CMK (cell line): ENCODE results near the gene SLC25A42.
"Not testable (repeated sequence)": the region's sequence is repeated elsewhere in the genome, so short reads cannot be mapped to it uniquely, and the experiment has no call there.

Source experiments
- DNase-seq: peaks from one replicate; pipeline ENCODE4 v3.0.0-alpha.2; 2010; ENCODE audit warnings: low read depth

Gene SLC25A42

GRCh38 chr19:19105365-19106055 lies 41.7 kb downstream of the SLC25A42 start:
- no peak for DNase-seq

GRCh38 chr19:19106056-19106551 lies 42.3 kb downstream of the SLC25A42 start:
- no peak for DNase-seq

GRCh38 chr19:19106938-19107337 lies 43.1 kb downstream of the SLC25A42 start:
- not testable (repeated sequence) for DNase-seq

- no peak for DNase-seq
Measured at GRCh38 chr19:19107654-19108053, 43.9 kb downstream of the SLC25A42 start.

- no peak for DNase-seq
Measured at GRCh38 chr19:19109601-19110000, 45.8 kb downstream of the SLC25A42 start.

- no peak for DNase-seq
Measured at GRCh38 chr19:19110410-19111135, 46.8 kb downstream of the SLC25A42 start.

GRCh38 chr19:19111136-19111835 lies 47.5 kb downstream of the SLC25A42 start:
- no peak for DNase-seq

GRCh38 chr19:19111967-19112580 lies 48.3 kb downstream of the SLC25A42 start:
- no peak for DNase-seq

GRCh38 chr19:19113040-19113626 lies 49.3 kb downstream of the SLC25A42 start:
- DNase-seq = no peak

- DNase-seq = no peak
Measured at GRCh38 chr19:19115954-19116353, 52.2 kb downstream of the SLC25A42 start.

- no peak for DNase-seq
Measured at GRCh38 chr19:19119325-19120237, 55.8 kb downstream of the SLC25A42 start.

- DNase-seq = no peak
Measured at GRCh38 chr19:19120308-19121231, 56.8 kb downstream of the SLC25A42 start.

GRCh38 chr19:19121371-19121770 lies 57.6 kb downstream of the SLC25A42 start:
- no peak for DNase-seq

- no peak for DNase-seq
Measured at GRCh38 chr19:19122902-19123301, 59.1 kb downstream of the SLC25A42 start.

- DNase-seq = no peak
Measured at GRCh38 chr19:19123386-19123785, 59.6 kb downstream of the SLC25A42 start.

GRCh38 chr19:19126102-19126501 lies 62.3 kb downstream of the SLC25A42 start:
- no peak for DNase-seq

- no peak for DNase-seq
Measured at GRCh38 chr19:19131989-19132388, 68.2 kb downstream of the SLC25A42 start.

GRCh38 chr19:19132912-19133311 lies 69.1 kb downstream of the SLC25A42 start:
- no peak for DNase-seq

- DNase-seq = no peak
Measured at GRCh38 chr19:19133985-19134384, 70.2 kb downstream of the SLC25A42 start.

GRCh38 chr19:19134687-19135158 lies 70.9 kb downstream of the SLC25A42 start:
- DNase-seq = no peak
